PC-9 (cell line): Measurements from ENCODE around the gene PRKAG2. TPM values are rescaled to one million over a fixed set of nuclear protein-coding genes. Genes with fewer than 3 reads are reported as not detected.

Source experiments
- BruUV-seq: library from RNA; stranded (reverse); fragments of 400-500 nt; replicated peaks from 2 replicates; lab custom pipeline; 2021; lab: Mats Ljungman, UMichigan
- CTCF ChIA-PET: fragments of 300-600 bp; sonication (Branson Sonifier 250); formaldehyde crosslinking; loops from one replicate; lab custom pipeline; 2022; ENCODE audit warnings: antibody characterized with exemption; lab: Charles Lee
- POLR2A ChIA-PET: fragments of 300-600 bp; sonication (Branson Sonifier 250); formaldehyde crosslinking; loops from one replicate; lab custom pipeline; 2022; ENCODE audit warnings: antibody characterized with exemption; ENCODE audit not compliant: unreplicated experiment; lab: Charles Lee
- DNase-seq, 2 experiments: peaks; one replicate each; pipeline versions ENCODE4 v3.0.0 to v3.0.0-alpha.2; 2015 to 2022; ENCODE audit warnings: mixed read lengths in 1 of 2
- H2AFZ ChIP-seq: fragments of 200-600 bp; sonication (generic); 2 replicates; pipeline ENCODE4 v1.8.1; 2017; ENCODE audit warnings: antibody characterized with exemption
- H3F3A ChIP-seq: fragments of 200-600 bp; sonication (generic); 2 replicates; pipeline ENCODE4 v1.8.1; 2017; ENCODE audit warnings: antibody characterized with exemption, mild to moderate bottlenecking, low read depth; ENCODE audit not compliant: insufficient read depth
- H3K27ac ChIP-seq: fragments of 200-600 bp; sonication (generic); 2 replicates; pipeline ENCODE4 v1.6.1; 2016; ENCODE audit warnings: mixed run types
- H3K27me3 ChIP-seq: fragments of 200-600 bp; sonication (generic); 2 replicates; pipeline ENCODE4 v1.6.1; 2016; ENCODE audit warnings: low read depth, mixed run types; ENCODE audit not compliant: insufficient read depth
- H3K36me3 ChIP-seq: fragments of 200-600 bp; sonication (generic); 2 replicates; pipeline ENCODE4 v1.6.1; 2016; ENCODE audit warnings: low read depth, mixed run types
- H3K4me1 ChIP-seq: fragments of 200-600 bp; sonication (generic); replicated peaks from 2 replicates; pipeline ENCODE4 v1.6.1; 2016; ENCODE audit warnings: mixed run types; ENCODE audit not compliant: insufficient read depth
- H3K4me2 ChIP-seq: fragments of 200-600 bp; sonication (generic); 2 replicates; pipeline ENCODE4 v1.6.1; 2017; ENCODE audit warnings: mixed run types
- H3K4me3 ChIP-seq: fragments of 200-600 bp; sonication (generic); 2 replicates; pipeline ENCODE4 v1.6.1; 2016; ENCODE audit warnings: mixed run types
- H3K79me2 ChIP-seq: fragments of 200-600 bp; sonication (generic); 2 replicates; pipeline ENCODE4 v1.6.1; 2017; ENCODE audit warnings: low read depth, mixed run types
- H3K9me2 ChIP-seq: fragments of 200-600 bp; sonication (generic); 2 replicates; pipeline ENCODE4 v1.8.1; 2017; ENCODE audit warnings: mild to moderate bottlenecking; ENCODE audit not compliant: insufficient read depth
- H3K9me3 ChIP-seq: fragments of 200-600 bp; sonication (generic); 2 replicates; pipeline ENCODE4 v1.8.1; 2016; ENCODE audit warnings: low read depth; ENCODE audit not compliant: insufficient read depth
- H4K20me1 ChIP-seq: fragments of 200-600 bp; sonication (generic); 2 replicates; pipeline ENCODE4 v1.8.1; 2017; ENCODE audit not compliant: insufficient read depth
- CTCF ChIP-seq: fragments of 200-600 bp; sonication (generic); conservative IDR thresholded peaks from 2 replicates; pipeline ENCODE4 v1.6.1; 2017; ENCODE audit warnings: mixed run types, antibody characterized with exemption, mild to moderate bottlenecking, moderate library complexity
- EZH2 ChIP-seq: fragments of 200-600 bp; sonication (generic); IDR thresholded peaks from 2 replicates; pipeline ENCODE4 v1.8.0; 2017; ENCODE audit warnings: antibody characterized with exemption, low read depth
- intact Hi-C: fragments of 100-400 bp; cut with micrococcal nuclease; formaldehyde crosslinking; loops from one replicate; pipeline ENCODE4 v1.10.0; 2022; ENCODE audit not compliant: unreplicated experiment
- total RNA-seq: library from RNA; stranded (reverse); gene quantifications from 2 replicates; pipeline ENCODE4 v1.2.3, GENCODE V29; 2021

The PRKAG2 gene
- total RNA-seq, 1 experiment from 2014 or later = 37.3 TPM

- Histone ChIP-seq H3K79me2 (no peaks in the 10 kb centered on the region), H3K9me2 (no peaks in the 10 kb centered on the region), H3K27me3 (0 out of 2 replicates have a peak, but pooled peaks cover 3% of the 10 kb centered on the region), H3K4me2 (no peak overlapping the region), H3K27ac (no peak overlapping the region), H3K36me3 (no peaks in the 10 kb centered on the region), H3F3A (peaks cover 19% of the 10 kb centered on the region; the same call in 1 of the 2 replicates), H4K20me1 (no peaks in the 10 kb centered on the region), H2AFZ (no peak overlapping the region), H3K4me1 (peaks cover 27% of the 10 kb centered on the region), H3K4me3 (no peak overlapping the region), H3K9me3 (no peaks in the 10 kb centered on the region)
- POLR2A ChIA-PET = no interaction called here
- intact Hi-C loops = no loop called here
- CTCF ChIA-PET = no interaction called here
- no peak for DNase-seq
- BruUV-seq = no TSS peak
- no peak for TF ChIP-seq EZH2
- no peak for TF ChIP-seq CTCF
Observed at GRCh38 chr7:151793991-151794507, 82.9 kb downstream of the PRKAG2 start.

- H3K4me2 ChIP-seq = no peak overlapping the region
- no peaks in the 10 kb centered on the region for H3K36me3 ChIP-seq
- H3K9me2 ChIP-seq = no peaks in the 10 kb centered on the region
- H3K79me2 ChIP-seq = no peaks in the 10 kb centered on the region
- DNase-seq = no peak
- peaks cover 19% of the 10 kb centered on the region; the same call in 1 of the 2 replicates for H3F3A ChIP-seq
- H4K20me1 ChIP-seq = no peaks in the 10 kb centered on the region
- H2AFZ ChIP-seq = no peak overlapping the region
- no peak overlapping the region for H3K4me3 ChIP-seq
- peaks cover 27% of the 10 kb centered on the region for H3K4me1 ChIP-seq
- ChIA-PET POLR2A (no interaction called here), CTCF (no interaction called here)
- intact Hi-C loops = no loop called here
- no peaks in the 10 kb centered on the region for H3K9me3 ChIP-seq
- H3K27ac ChIP-seq = no peak overlapping the region
- 0 out of 2 replicates have a peak, but pooled peaks cover 3% of the 10 kb centered on the region for H3K27me3 ChIP-seq
- no peak for TF ChIP-seq CTCF
- TF ChIP-seq EZH2 = no peak
- BruUV-seq = no TSS peak
Observed at GRCh38 chr7:151793531-151793951, 83.4 kb downstream of the PRKAG2 start.

- DNase-seq = no peak
- Histone ChIP-seq H3K36me3 (no peaks in the 10 kb centered on the region), H3K27ac (no peak overlapping the region), H4K20me1 (no peaks in the 10 kb centered on the region), H3K9me3 (no peaks in the 10 kb centered on the region), H3K4me1 (peaks cover 18% of the 10 kb centered on the region), H3K27me3 (peaks cover 10% of the 10 kb centered on the region; the same call in 1 of the 2 replicates), H3K79me2 (no peaks in the 10 kb centered on the region), H3F3A (peaks cover 11% of the 10 kb centered on the region; the same call in 1 of the 2 replicates), H3K4me2 (no peak overlapping the region), H2AFZ (no peak overlapping the region), H3K9me2 (no peaks in the 10 kb centered on the region), H3K4me3 (no peak overlapping the region)
- ChIA-PET CTCF (no interaction called here), POLR2A (no interaction called here)
- intact Hi-C loops = no loop called here
- TF ChIP-seq CTCF = no peak
- TF ChIP-seq EZH2 = no peak
- BruUV-seq = no TSS peak
Observed at GRCh38 chr7:151792636-151793035, 84.3 kb downstream of the PRKAG2 start.
